Liver (tissue), 9 donors: ENCODE results near the gene COMMD1. TPM values are rescaled to one million over a fixed set of nuclear protein-coding genes. Genes with fewer than 3 reads are reported as not detected.

Experiments
- DNase-seq: peaks from one replicate; pipeline ENCODE4 v3.0.0-alpha.2; 2017; ENCODE audit warnings: low spot score
- H3K27ac ChIP-seq, 2 donors: one replicate each; pipeline ENCODE4 v1.7.0; 2013; ENCODE audit warnings: inconsistent platforms in 2 of 2, low read length in 2 of 2, control low read depth in 1 of 2, low read depth in 1 of 2, mild to moderate bottlenecking in 1 of 2
- H3K27me3 ChIP-seq, 4 donors: one replicate each; pipeline versions ENCODE4 v1.6.1 to v1.7.0; 2013; ENCODE audit warnings: low read length in 3 of 4, inconsistent platforms in 1 of 4, mild to moderate bottlenecking in 1 of 4, moderate library complexity in 1 of 4; ENCODE audit not compliant: control insufficient read depth in 4 of 4, insufficient read depth in 4 of 4
- H3K36me3 ChIP-seq, 4 donors: one replicate each; pipeline versions ENCODE4 v1.6.1 to v1.7.0; 2013; ENCODE audit warnings: low read length in 3 of 4, mild to moderate bottlenecking in 3 of 4, low read depth in 1 of 4, moderate library complexity in 1 of 4; ENCODE audit not compliant: control insufficient read depth in 4 of 4, insufficient read depth in 3 of 4
- H3K4me1 ChIP-seq, 4 donors: one replicate each; pipeline versions ENCODE4 v1.6.1 to v1.7.0; 2013; ENCODE audit warnings: low read length in 3 of 4, mild to moderate bottlenecking in 3 of 4, moderate library complexity in 1 of 4; ENCODE audit not compliant: control insufficient read depth in 4 of 4, insufficient read depth in 4 of 4
- H3K4me3 ChIP-seq, 3 donors: one replicate each; pipeline versions ENCODE4 v1.6.1 to v1.7.0; 2013; ENCODE audit warnings: low read length in 3 of 3, control low read depth in 1 of 3, low read depth in 1 of 3, mild to moderate bottlenecking in 1 of 3
- H3K9ac ChIP-seq, 2 donors: one replicate each; pipeline ENCODE4 v1.7.0; 2013; ENCODE audit warnings: low read length in 2 of 2, mild to moderate bottlenecking in 2 of 2, moderate library complexity in 2 of 2, control low read depth in 1 of 2, low read depth in 1 of 2
- H3K9me3 ChIP-seq, 4 donors: one replicate each; pipeline versions ENCODE4 v1.6.1 to v1.7.0; 2013; ENCODE audit warnings: low read length in 3 of 4; ENCODE audit not compliant: control insufficient read depth in 4 of 4
- ATF3 ChIP-seq: IDR thresholded peaks from 2 replicates; pipeline ENCODE4 v1.6.1; 2016; ENCODE audit warnings: antibody characterized with exemption
- CTCF ChIP-seq: fragments of 150-350 bp; IDR thresholded peaks from 2 replicates; pipeline ENCODE4 v1.5.1; 2017; ENCODE audit warnings: improper control_type of control experiment, low read depth, low read length; ENCODE audit not compliant: missing input control
- EGR1 ChIP-seq, 2 donors: IDR thresholded peaks; 2 replicates each; pipeline ENCODE4 v1.6.1; 2016 to 2018; ENCODE audit warnings: antibody characterized with exemption in 2 of 2, low read depth in 2 of 2
- FOXA1 ChIP-seq: IDR thresholded peaks from 2 replicates; pipeline ENCODE4 v1.6.1; 2016; ENCODE audit warnings: antibody characterized with exemption
- FOXA2 ChIP-seq: IDR thresholded peaks from 2 replicates; pipeline ENCODE4 v1.6.1; 2016; ENCODE audit warnings: antibody characterized with exemption
- GABPA ChIP-seq, 2 donors: IDR thresholded peaks in 1 of 2; conservative IDR thresholded peaks in 1 of 2; 2 replicates each; pipeline ENCODE4 v1.6.1; 2016; ENCODE audit warnings: antibody characterized with exemption in 2 of 2, mild to moderate bottlenecking in 1 of 2, moderate library complexity in 1 of 2
- HNF4A ChIP-seq, 2 donors: conservative IDR thresholded peaks; 2 replicates each; pipeline ENCODE4 v1.6.1; 2016; ENCODE audit warnings: antibody characterized with exemption in 2 of 2, mild to moderate bottlenecking in 2 of 2
- HNF4G ChIP-seq: IDR thresholded peaks from 2 replicates; pipeline ENCODE4 v1.6.1; 2016; ENCODE audit warnings: antibody characterized with exemption
- JUND ChIP-seq, 2 donors: IDR thresholded peaks; 2 replicates each; pipeline ENCODE4 v1.6.1; 2016; ENCODE audit warnings: antibody characterized with exemption in 2 of 2
- NR2F2 ChIP-seq: IDR thresholded peaks from 2 replicates; pipeline ENCODE4 v1.6.1; 2016; ENCODE audit warnings: antibody characterized with exemption
- RAD21 ChIP-seq, 2 donors: IDR thresholded peaks; 2 replicates each; pipeline ENCODE4 v1.6.1; 2016; ENCODE audit warnings: antibody characterized with exemption in 2 of 2, mild to moderate bottlenecking in 2 of 2
- RXRA ChIP-seq, 2 donors: IDR thresholded peaks; 2 replicates each; pipeline ENCODE4 v1.6.1; 2017 to 2018; ENCODE audit warnings: antibody characterized with exemption in 2 of 2, mild to moderate bottlenecking in 1 of 2
- SP1 ChIP-seq: IDR thresholded peaks from 2 replicates; pipeline ENCODE4 v1.6.1; 2018; ENCODE audit warnings: antibody characterized with exemption, mild to moderate bottlenecking
- TAF1 ChIP-seq: conservative IDR thresholded peaks from 2 replicates; pipeline ENCODE4 v1.6.1; 2016; ENCODE audit warnings: antibody characterized with exemption, mild to moderate bottlenecking
- YY1 ChIP-seq: IDR thresholded peaks from 2 replicates; pipeline ENCODE4 v1.6.1; 2016; ENCODE audit warnings: antibody characterized with exemption, mild to moderate bottlenecking
- WGBS: extraction: QIAGEN DNeasy Blood & Tissue Kit; methylation state at CpG from one replicate; pipeline ENCODE4 v1.1.7; 2013; 5-methylcytosine and 5-hydroxymethylcytosine counted together
- polyA plus RNA-seq, 2 donors: library from polyadenylated mRNA; stranded (reverse) in 1 of 2; unstranded in 1 of 2; fragments of 200-250 nt in 1 of 2; fragments of >200 nt in 1 of 2; fragmentation: Nextera tagmentation in 1 of 2; extraction: Ambion mirVana in 1 of 2; gene quantifications; one replicate each; pipeline versions ENCODE4 v1.2.1 to v1.2.3, GENCODE V29; 2013 to 2015
- total RNA-seq, 2 donors: library from RNA; depleted of rRNA; stranded (reverse); fragments of >200 nt; gene quantifications; one replicate each; pipeline ENCODE4 v1.2.3, GENCODE V29; 2014
- TF ChIP-seq, protein P1 (sequence below): IDR thresholded peaks from 2 replicates; pipeline ENCODE4 v1.6.1; 2016; ENCODE audit warnings: antibody characterized with exemption
- TF ChIP-seq, protein P2 (sequence below): IDR thresholded peaks from 2 replicates; pipeline ENCODE4 v1.6.1; 2016; ENCODE audit warnings: antibody characterized with exemption, mild to moderate bottlenecking
- TF ChIP-seq, protein P3 (sequence below): IDR thresholded peaks from 2 replicates; pipeline ENCODE4 v1.6.1; 2016; ENCODE audit warnings: antibody characterized with exemption
- donor health status: healthy.
- donor health status: healthy.
- donor health status: healthy.
- donor health status: healthy.
- donor health status: healthy.

The COMMD1 gene
- total and polyA plus RNA-seq, 4 donors: 17.4 to 47.9 (median 20.7) TPM

DNA sequence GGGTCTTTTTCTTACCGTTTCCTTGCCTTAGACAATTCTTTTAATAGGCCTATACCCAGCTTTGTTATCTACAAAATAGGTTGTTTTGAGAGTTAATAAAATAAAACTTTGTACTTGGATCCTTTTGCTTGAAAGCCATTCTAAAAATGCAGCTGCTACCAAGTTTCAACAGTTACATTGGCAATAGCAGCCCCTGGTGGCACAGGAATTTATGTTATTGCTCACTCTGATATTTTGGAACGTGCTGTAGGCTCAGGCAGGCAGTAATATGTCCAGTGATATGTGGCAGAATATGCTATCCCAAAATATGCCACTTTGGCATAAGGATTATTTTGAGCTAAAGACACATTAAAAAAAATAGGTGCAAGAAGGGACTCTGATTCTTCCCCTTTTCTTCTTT, 6.7 kb upstream of the COMMD1 start:
- H3K36me3 ChIP-seq: no peaks in the 10 kb centered on the region
- H3K9me3 ChIP-seq: no peaks in the 10 kb centered on the region
- no peak overlapping the region for H3K9ac ChIP-seq
- H3K4me3 ChIP-seq: no peak overlapping the region
- H3K27me3 ChIP-seq: no peaks in the 10 kb centered on the region
- H3K4me1 ChIP-seq: no peaks in the 10 kb centered on the region
- TF ChIP-seq EGR1 (IDR thresholded peaks at IDR 0.05; ENCODE audit: low read depth in 2 of 2) (no peak), HNF4G (no peak), NR2F2 (no peak), HNF4A (conservative IDR thresholded peaks at IDR 0.05) (no peak), GABPA (IDR thresholded peaks at IDR 0.05 in 1 of 2, conservative IDR thresholded peaks at IDR 0.05 in 1 of 2) (no peak), FOXA1 (no peak), CTCF (peak; percentile 41), RAD21 (IDR thresholded peaks at IDR 0.05) (peak; percentile 73), JUND (IDR thresholded peaks at IDR 0.05) (no peak), FOXA2 (no peak)
- TF ChIP-seq, protein P1, sequence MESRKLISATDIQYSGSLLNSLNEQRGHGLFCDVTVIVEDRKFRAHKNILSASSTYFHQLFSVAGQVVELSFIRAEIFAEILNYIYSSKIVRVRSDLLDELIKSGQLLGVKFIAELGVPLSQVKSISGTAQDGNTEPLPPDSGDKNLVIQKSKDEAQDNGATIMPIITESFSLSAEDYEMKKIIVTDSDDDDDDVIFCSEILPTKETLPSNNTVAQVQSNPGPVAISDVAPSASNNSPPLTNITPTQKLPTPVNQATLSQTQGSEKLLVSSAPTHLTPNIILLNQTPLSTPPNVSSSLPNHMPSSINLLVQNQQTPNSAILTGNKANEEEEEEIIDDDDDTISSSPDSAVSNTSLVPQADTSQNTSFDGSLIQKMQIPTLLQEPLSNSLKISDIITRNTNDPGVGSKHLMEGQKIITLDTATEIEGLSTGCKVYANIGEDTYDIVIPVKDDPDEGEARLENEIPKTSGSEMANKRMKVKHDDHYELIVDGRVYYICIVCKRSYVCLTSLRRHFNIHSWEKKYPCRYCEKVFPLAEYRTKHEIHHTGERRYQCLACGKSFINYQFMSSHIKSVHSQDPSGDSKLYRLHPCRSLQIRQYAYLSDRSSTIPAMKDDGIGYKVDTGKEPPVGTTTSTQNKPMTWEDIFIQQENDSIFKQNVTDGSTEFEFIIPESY: no peak
- H3K27ac ChIP-seq: no peak overlapping the region
- no peak for DNase-seq
- WGBS: 19% methylated on average over 2 of the region's 2 CpGs

DNA sequence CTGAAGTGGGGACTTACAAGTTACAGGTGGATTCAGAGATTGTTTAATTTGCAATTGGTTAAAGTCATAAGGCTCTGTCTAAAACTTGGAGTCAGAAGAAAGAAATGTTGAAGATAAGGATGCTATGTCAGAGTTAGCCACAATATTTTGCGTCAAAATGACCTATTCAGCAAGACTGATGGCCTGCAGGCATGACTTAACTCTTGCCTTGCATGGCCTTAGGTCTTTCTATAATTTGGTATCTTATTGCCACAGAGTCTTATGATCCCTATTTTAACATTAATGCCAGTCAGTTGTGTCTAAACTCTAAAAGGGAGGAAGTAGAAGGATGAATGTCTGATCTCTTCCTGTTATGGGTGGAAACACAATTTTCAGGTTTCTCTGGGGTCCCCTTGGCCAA, 5.2 kb upstream of the COMMD1 start:
- H3K9me3 ChIP-seq: no peaks in the 10 kb centered on the region
- no peak overlapping the region for H3K9ac ChIP-seq
- H3K27me3 ChIP-seq: no peaks in the 10 kb centered on the region
- no peak for DNase-seq
- TF ChIP-seq HNF4A (conservative IDR thresholded peaks at IDR 0.05) (no peak), JUND (IDR thresholded peaks at IDR 0.05) (no peak), NR2F2 (no peak), FOXA1 (no peak), RXRA (IDR thresholded peaks at IDR 0.05) (no peak), TAF1 (no peak), FOXA2 (no peak), GABPA (IDR thresholded peaks at IDR 0.05 in 1 of 2, conservative IDR thresholded peaks at IDR 0.05 in 1 of 2) (no peak), YY1 (no peak), SP1 (no peak), EGR1 (IDR thresholded peaks at IDR 0.05; ENCODE audit: low read depth in 2 of 2) (no peak), ATF3 (no peak), RAD21 (IDR thresholded peaks at IDR 0.05) (no peak), HNF4G (no peak)
- TF ChIP-seq, protein P2, sequence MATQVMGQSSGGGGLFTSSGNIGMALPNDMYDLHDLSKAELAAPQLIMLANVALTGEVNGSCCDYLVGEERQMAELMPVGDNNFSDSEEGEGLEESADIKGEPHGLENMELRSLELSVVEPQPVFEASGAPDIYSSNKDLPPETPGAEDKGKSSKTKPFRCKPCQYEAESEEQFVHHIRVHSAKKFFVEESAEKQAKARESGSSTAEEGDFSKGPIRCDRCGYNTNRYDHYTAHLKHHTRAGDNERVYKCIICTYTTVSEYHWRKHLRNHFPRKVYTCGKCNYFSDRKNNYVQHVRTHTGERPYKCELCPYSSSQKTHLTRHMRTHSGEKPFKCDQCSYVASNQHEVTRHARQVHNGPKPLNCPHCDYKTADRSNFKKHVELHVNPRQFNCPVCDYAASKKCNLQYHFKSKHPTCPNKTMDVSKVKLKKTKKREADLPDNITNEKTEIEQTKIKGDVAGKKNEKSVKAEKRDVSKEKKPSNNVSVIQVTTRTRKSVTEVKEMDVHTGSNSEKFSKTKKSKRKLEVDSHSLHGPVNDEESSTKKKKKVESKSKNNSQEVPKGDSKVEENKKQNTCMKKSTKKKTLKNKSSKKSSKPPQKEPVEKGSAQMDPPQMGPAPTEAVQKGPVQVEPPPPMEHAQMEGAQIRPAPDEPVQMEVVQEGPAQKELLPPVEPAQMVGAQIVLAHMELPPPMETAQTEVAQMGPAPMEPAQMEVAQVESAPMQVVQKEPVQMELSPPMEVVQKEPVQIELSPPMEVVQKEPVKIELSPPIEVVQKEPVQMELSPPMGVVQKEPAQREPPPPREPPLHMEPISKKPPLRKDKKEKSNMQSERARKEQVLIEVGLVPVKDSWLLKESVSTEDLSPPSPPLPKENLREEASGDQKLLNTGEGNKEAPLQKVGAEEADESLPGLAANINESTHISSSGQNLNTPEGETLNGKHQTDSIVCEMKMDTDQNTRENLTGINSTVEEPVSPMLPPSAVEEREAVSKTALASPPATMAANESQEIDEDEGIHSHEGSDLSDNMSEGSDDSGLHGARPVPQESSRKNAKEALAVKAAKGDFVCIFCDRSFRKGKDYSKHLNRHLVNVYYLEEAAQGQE: no peak
- TF ChIP-seq, protein P1: no peak
- TF ChIP-seq, protein P3, sequence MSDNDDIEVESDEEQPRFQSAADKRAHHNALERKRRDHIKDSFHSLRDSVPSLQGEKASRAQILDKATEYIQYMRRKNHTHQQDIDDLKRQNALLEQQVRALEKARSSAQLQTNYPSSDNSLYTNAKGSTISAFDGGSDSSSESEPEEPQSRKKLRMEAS: no peak
- WGBS: 86% methylated on average over 1 of the region's 1 CpG
- H3K27ac ChIP-seq: no peak overlapping the region
- no peaks in the 10 kb centered on the region for H3K36me3 ChIP-seq
- no peak overlapping the region for H3K4me3 ChIP-seq
- peaks cover 0 to 4% (median 2%) of the 10 kb centered on the region in 4 donors for H3K4me1 ChIP-seq
